ENCODE measurements around the gene WNT1.
A peak's percentile ranks its signal among the peaks of the same experiment; 100 is the strongest.

The WNT1 gene

GRCh38 chr12:48954061-48954460 is 24.1 kb upstream of the WNT1 start:
- TF ChIP-seq POLR2A (IDR thresholded peaks at IDR 0.05; ENCODE audit: low read length) (no peak), GATA1 (IDR thresholded peaks at IDR 0.05; ENCODE audit: low read depth, low read length) (no peak)
- DNase-seq = no peak

GRCh38 chr12:48954841-48955501 is 23.2 kb upstream of the WNT1 start:
- TF ChIP-seq GATA1 (IDR thresholded peaks at IDR 0.05; ENCODE audit: low read depth, low read length) (no peak), POLR2A (IDR thresholded peaks at IDR 0.05; ENCODE audit: low read length) (no peak)
- DNase-seq = no peak

- TF ChIP-seq POLR2A (IDR thresholded peaks at IDR 0.05; ENCODE audit: low read length) = no peak
- TF ChIP-seq GATA1 (IDR thresholded peaks at IDR 0.05; ENCODE audit: low read depth, low read length) = no peak
Observed at GRCh38 chr12:48956279-48957140, 21.6 kb upstream of the WNT1 start.

GRCh38 chr12:48957141-48958048 is 20.7 kb upstream of the WNT1 start, which contains the start of gene ARF3:
TSS of gene ARF3 (minus strand) at chr12:48957487. CDS start at chr12:48941095, 16,392 bp downstream.
- DNase-seq = peak; percentile 87 to 91
- TF ChIP-seq POLR2A (IDR thresholded peaks at IDR 0.05; ENCODE audit: low read length) = peak; percentile 43
- no peak for TF ChIP-seq GATA1 (IDR thresholded peaks at IDR 0.05; ENCODE audit: low read depth, low read length)

More at GRCh38 chr12:48956279-48957140, 21.6 kb upstream of the WNT1 start:
- DNase-seq = peak in 1 of 2 experiments; percentile 22

GRCh38 chr12:48958049-48958388 is 20.1 kb upstream of the WNT1 start:
- no peak for TF ChIP-seq POLR2A (IDR thresholded peaks at IDR 0.05; ENCODE audit: low read length)
- TF ChIP-seq GATA1 (IDR thresholded peaks at IDR 0.05; ENCODE audit: low read depth, low read length) = no peak
- DNase-seq = no peak

- TF ChIP-seq POLR2A (IDR thresholded peaks at IDR 0.05; ENCODE audit: low read length) = no peak
- TF ChIP-seq GATA1 (IDR thresholded peaks at IDR 0.05; ENCODE audit: low read depth, low read length) = no peak
Observed at GRCh38 chr12:48960834-48961233, 17.3 kb upstream of the WNT1 start.

GRCh38 chr12:48961331-48961730 is 16.8 kb upstream of the WNT1 start:
- no peak for DNase-seq
- TF ChIP-seq POLR2A (IDR thresholded peaks at IDR 0.05; ENCODE audit: low read length) = no peak
- TF ChIP-seq GATA1 (IDR thresholded peaks at IDR 0.05; ENCODE audit: low read depth, low read length) = no peak

More at GRCh38 chr12:48960834-48961233, 17.3 kb upstream of the WNT1 start:
- DNase-seq = no peak

- DNase-seq = no peak
- TF ChIP-seq POLR2A (IDR thresholded peaks at IDR 0.05; ENCODE audit: low read length) (no peak), GATA1 (IDR thresholded peaks at IDR 0.05; ENCODE audit: low read depth, low read length) (no peak)
Observed at GRCh38 chr12:48961801-48962200, 16.3 kb upstream of the WNT1 start.

- no peak for DNase-seq
- TF ChIP-seq POLR2A (IDR thresholded peaks at IDR 0.05; ENCODE audit: low read length) = no peak
- no peak for TF ChIP-seq GATA1 (IDR thresholded peaks at IDR 0.05; ENCODE audit: low read depth, low read length)
Observed at GRCh38 chr12:48965298-48965838, 12.8 kb upstream of the WNT1 start.

- TF ChIP-seq GATA1 (IDR thresholded peaks at IDR 0.05; ENCODE audit: low read depth, low read length) = no peak
- no peak for TF ChIP-seq POLR2A (IDR thresholded peaks at IDR 0.05; ENCODE audit: low read length)
Observed at GRCh38 chr12:48966177-48966895, 11.8 kb upstream of the WNT1 start.

GRCh38 chr12:48967991-48968390 is 10.1 kb upstream of the WNT1 start:
- DNase-seq = no peak
- TF ChIP-seq POLR2A (IDR thresholded peaks at IDR 0.05; ENCODE audit: low read length) = no peak
- TF ChIP-seq GATA1 (IDR thresholded peaks at IDR 0.05; ENCODE audit: low read depth, low read length) = no peak

More at GRCh38 chr12:48966177-48966895, 11.8 kb upstream of the WNT1 start:
- DNase-seq = no peak

- DNase-seq = no peak
- TF ChIP-seq GATA1 (IDR thresholded peaks at IDR 0.05; ENCODE audit: low read depth, low read length) (no peak), POLR2A (IDR thresholded peaks at IDR 0.05; ENCODE audit: low read length) (no peak)
Observed at GRCh38 chr12:48968467-48968866, 9.7 kb upstream of the WNT1 start.

All from erythroblast (primary cell).